HG02973 (cell line): ENCODE measurements around the gene MORF4L2.
A peak's percentile ranks its signal among the peaks of the same experiment; 100 is the strongest.

Experiments used
- ATAC-seq: cut with Tn5 transposase; IDR thresholded peaks from one replicate; pipeline ENCODE4 v1.9.1; 2021; ENCODE audit warnings: moderate library complexity; ENCODE audit not compliant: unreplicated experiment

MORF4L2 gene, protein sequence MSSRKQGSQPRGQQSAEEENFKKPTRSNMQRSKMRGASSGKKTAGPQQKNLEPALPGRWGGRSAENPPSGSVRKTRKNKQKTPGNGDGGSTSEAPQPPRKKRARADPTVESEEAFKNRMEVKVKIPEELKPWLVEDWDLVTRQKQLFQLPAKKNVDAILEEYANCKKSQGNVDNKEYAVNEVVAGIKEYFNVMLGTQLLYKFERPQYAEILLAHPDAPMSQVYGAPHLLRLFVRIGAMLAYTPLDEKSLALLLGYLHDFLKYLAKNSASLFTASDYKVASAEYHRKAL

DNA sequence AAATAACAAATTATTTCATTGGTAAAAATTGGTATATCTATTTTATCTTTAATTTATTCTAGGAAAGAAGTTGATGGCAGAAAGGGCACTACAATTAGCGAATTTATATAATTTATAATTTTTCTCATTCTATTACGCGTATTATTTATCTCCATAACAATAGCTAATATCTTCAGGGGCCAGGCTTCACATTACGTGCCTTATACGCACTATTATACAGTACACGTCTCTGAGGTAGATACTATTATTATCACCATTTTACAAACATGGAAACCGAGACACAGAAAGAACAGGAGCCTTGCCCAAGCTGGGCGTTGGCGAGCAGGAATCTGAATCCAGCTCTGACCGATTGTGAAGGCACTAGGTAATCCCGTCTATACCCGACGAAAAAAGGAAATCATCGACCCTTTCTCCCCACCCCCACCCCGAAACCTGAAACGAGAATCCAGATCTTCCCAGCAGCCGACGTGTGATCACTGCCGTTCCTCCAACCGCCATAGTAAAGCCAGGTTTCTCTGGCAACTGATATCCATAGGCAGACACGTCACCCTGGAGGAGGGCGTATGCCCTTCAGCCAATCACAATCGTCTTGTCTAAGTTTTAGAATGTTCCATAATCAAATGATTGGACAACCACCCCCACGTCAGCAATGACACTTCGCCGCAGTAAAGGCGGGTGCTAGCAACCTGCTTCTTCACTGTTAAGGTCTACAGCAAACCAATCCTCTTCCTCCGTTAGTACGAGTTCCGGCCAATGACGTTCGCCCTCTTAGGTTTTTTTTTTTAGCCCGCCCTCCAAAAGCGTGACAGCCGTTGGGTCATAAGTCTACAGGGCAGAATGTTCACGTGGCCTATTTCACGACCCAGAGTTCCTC is at the start of gene MORF4L2:
MORF4L2 (minus strand) TSS at position 501 of the 874 bp plus-strand sequence. CDS start 9,672 bp downstream, outside the sequence.
- peak; percentile 88 for ATAC-seq

DNA sequence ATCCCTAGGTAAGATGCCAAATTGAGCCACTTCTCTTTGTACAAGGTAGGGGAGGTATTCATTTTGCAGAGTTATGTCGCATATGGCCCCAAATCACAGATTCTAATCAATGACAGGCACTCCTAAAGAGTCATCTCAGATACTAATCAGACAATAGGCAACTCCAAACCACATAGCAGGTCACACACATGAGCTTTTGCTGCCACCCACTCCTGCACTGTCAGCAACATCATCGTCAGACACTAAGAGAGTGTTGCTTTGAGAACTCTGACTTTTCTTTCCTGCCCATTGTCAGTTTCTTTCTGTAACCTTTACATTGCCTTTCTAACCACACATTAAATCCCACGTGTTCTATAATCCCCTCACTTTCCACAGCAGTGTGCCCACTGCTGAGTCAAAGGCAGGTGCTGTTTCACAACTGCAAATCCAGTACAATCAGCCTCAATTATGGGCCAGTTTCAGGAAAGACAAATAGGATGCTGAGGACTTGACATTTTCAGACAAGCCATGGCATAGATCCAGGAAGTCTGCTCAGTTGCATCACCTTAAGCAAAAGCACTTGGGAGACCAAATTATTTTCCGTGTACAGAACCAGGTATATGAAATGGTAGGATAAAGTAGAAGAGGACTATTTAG is 47.7 kb upstream of the MORF4L2 start:
- no peak for ATAC-seq

DNA sequence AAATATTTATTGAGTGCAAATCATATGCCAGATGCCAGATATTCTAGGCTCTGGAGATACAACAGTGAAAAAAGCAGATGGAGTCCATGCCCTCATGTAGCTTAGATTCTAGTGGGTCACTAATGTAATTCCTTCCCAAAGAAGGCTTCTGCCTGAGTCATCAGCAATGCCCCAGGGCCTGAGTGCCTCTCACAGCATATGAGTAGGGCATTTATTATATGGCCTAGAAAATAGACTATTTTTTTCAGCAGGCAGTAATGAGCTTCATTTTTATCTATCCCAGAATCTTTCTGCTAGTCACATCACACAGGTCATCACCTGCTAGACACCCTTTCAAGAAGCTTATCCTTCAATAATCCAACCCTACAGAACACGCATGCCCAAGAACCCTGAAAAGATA is 46.5 kb upstream of the MORF4L2 start:
- ATAC-seq, result no peak

DNA sequence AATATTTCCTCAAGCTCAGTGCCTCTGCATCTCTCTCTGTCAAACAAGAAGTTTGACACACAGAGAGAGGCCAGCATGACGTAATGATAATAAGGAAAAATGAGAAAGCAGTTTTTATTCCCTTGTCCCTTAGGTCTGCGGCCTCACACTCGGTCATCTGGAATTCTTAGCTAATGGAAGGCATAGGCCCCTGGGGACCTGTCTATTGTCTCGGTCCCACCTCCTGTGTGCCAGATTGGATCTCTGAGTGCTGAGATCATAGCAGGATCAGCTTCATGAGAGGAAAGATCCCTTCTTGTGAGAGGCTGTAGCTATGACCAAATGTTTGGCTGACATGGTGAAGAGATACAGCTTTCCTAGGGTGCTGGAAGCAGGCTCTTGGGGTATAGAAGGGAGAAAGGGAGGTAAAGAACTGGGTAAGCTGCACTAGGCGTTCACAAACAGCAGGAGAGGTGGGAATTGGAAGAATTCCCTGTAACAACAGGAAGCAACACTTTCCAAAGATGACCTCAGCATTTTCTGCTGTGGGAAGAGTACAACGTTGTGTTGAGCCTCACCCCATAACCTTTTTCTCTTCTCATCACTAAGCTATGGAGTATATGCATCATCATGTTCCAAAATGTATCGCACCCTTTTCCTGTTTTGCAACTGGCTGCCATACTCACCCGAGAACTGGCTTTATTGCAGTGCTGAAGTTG is 44.4 kb upstream of the MORF4L2 start:
- ATAC-seq, result no peak

DNA sequence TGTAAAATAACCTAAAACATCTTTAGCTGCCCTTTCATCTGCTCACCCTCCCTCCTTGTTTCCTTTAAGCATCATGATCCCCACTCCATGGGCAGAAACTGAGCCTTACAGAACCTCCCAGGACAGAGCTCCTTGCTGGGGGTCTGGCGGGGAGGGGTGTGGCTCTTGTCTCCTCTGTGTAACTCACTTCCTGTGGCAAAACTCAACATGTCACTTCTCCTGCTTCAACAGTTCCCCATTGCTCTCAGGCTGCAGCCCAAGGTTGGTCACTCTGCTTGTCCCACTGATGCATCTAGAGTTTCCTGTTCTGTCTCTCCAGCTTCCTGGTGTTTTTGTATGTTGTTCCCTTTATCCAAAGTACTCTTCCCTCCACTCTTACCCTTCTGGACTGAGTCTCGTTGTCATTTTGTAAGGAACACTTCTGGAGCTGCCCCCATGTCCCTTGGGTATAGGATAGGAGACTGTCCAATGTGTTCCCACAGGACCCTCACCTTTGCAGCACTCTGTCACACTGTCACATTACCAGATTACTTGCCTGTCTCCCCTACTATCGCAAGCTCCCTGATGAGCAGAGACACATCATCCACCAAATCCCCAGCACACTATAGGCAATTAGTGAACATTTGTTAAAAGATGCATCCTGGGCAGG is 43.8 kb upstream of the MORF4L2 start:
- no peak for ATAC-seq

DNA sequence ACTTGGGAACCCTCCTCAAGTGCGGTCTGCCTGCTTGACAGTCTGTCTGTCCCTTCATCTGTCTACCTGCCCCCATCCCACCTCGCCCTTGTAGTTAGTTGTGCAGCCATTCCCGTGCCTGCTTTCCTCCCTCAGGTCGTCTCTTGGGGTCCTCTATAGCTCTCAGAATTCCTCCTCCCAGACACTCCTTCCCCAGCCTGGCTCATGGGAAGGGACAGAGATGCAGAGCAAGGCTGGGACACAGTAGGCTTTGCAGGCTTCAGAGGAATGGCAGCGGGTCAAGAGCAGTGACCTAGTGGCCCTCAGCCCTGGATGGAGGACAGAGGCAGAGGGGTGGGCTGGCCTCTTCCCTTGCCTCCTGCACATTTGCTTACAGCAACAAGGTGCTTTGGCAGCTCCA is 42.5 kb upstream of the MORF4L2 start:
- ATAC-seq, result no peak

DNA sequence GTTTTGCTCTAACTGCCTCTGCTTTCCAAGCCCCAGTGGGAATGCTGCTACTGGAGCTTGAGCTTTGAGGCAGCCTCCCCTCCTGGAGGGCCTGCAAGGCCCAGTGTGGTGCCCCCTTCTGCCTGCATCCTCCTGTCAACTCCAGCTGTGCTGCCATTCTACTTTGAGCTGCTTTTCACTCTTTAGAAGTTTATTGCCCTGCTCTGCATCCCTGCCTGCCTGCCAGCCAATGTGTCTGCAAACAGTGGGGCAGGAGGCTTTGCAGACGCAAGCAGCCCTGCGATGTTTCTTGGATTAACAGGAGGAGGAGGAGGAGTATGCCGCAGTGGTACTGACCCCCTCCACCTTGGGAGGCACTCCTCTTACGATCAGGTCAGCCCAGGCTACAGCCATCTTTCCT is 40.6 kb upstream of the MORF4L2 start:
- no peak for ATAC-seq

DNA sequence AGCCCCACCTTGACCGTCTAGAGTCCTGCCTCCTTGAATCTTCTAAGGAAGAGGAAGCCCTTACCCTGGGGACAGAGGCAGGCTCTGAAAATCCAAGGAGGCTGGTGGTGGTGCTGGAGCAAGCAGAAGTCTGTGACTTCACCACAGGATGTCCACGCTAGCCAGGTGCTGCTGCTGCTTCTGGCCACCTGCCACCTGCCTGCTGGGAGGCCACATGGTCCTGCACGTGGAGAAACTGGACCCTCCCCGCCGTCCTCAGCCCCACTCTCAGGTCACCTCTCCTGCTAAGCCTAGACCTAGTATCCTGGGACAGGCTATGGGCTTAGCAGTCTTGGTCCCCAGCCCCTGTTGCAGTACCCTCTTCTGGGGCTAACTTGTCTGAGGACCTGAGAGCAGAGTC is 40.0 kb upstream of the MORF4L2 start:
- ATAC-seq, result no peak

DNA sequence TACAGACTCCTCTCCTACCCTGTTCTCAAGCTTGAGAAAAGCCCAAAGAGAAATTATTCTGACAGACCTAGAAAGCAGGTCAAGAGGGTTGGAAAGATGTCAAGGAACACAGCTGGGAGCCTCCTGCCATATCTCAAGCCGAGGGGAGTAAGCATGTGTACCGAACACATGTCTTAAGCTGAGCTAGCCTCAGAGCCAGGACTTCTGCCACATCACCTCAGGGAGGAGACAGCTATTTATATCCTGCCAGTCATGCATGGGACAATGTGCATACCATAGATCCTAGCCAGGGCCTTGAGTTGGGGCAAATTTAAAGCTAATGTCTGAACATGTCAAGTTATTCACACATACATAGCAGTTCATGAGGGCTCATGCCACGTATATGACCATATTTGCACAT is 36.0 kb upstream of the MORF4L2 start:
- no peak for ATAC-seq

DNA sequence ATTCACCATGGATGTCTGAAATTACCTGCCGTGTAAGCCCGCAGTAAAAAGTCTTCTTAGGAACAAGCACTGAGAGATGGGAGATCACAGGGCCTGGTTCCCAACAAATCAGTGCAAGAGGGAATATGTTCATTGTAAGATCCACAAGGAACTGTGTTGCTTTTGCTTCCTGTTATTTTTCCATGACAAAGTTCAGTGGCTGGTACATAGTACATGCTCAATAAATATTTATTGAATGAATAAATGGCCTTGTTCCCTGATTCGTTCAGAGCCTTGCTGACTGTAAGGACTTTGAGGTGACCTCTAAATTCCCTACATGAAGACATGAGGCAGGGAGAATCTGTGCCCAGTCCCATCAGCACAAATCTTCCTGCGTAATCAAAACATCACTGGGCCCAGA is 31.6 kb upstream of the MORF4L2 start:
- ATAC-seq, result no peak

DNA sequence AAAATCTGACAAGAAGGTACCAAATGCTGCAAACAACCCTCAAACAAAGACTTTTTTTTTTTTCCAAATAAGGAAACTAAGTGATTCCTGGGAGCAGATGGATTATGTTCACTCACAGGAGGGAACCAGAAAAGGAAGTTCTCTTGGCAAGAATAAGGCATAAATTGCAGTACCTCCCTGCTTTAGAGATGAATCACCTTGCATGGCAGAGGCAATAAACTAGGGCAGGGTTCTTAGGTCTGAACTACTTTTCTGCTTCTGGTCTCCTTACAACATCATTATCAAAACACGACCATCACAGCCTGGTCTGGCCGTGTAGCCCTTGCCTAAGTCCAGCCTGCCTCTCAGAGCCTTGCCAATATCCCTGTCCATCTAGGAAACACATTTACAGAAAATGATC is 30.5 kb upstream of the MORF4L2 start:
- no peak for ATAC-seq

DNA sequence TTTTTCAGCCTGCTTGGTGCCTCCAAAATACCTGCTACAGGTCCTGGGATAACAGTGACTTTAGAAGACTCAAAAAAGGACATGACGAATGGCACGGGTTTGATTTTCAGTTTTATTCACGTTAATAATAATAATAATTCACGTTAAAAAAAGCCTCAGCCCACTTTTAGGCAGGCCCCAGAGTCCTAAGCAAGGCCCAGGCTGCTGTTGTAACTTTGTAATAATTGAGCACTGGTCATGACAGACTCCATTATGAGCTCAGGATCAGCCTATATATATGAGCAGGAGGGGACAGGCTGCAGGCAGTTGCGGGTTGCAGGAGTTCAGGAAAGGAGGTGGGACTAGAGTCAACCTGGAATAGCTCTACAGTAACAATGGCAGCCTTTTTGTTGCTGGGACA is 24.1 kb upstream of the MORF4L2 start, which contains the start of gene TMEM31:
TMEM31 (plus strand) TSS at position 301 of the 400 bp plus-strand sequence. CDS start 1,350 bp downstream, outside the sequence.
- ATAC-seq, result no peak

DNA sequence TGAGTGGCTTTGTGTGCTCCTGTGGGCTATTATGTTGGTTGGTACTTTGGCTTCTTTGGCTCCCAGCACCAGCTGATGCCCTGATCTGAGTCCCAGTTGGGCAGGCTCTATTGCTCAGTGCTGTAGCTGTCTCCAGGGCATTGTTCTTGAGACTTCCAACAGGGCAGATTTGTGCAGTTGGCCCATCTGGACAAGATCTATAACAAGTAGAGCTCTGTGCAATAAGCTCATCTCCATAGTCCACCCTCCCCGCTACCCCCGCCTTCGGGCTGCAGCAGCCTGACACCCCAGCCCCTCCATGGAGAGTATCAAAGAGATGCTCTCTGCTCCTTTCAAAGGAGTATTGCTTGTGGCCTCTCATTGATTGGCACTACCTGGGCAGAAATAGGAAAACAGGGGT is 18.4 kb upstream of the MORF4L2 start:
- ATAC-seq, result no peak

DNA sequence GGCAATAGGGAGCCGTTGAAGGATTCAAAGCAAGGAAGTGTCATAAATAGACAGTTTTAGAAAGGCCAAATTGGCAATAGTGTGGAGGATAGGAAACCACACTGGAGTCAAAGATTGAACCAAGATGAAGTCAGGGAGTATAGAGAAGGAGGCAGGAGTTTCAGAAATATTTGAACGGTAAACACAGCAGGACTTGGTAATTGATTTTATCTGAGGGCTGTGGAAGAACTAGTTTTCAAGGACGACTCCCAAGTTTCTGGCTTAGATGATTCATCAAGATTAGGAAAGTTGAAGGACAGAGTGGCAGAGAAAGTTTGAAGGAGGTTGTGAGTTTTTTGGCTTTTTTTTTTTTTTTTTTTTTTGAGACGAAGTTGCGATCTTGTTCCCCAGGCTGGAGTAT is 12.7 kb upstream of the MORF4L2 start:
- no peak for ATAC-seq

DNA sequence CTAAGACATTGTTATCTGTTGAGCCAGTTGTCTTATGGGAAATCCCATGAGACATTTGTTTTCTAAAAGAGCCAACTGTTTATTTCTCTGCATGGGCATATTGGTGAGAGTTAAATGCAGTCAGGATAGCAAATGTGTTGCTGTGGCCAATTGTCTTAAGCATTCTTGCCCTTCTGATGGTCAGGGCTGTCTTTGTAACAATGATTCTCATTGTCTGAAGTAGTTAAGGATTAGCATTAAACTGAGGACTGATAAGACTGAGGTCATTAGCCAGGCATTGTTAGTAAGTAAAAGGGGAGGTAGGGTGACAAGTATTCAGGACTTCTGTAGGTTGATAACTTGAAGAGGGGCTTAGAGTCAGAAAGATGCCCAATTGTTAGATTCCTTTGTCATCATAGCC is 11.2 kb upstream of the MORF4L2 start:
- no peak for ATAC-seq

DNA sequence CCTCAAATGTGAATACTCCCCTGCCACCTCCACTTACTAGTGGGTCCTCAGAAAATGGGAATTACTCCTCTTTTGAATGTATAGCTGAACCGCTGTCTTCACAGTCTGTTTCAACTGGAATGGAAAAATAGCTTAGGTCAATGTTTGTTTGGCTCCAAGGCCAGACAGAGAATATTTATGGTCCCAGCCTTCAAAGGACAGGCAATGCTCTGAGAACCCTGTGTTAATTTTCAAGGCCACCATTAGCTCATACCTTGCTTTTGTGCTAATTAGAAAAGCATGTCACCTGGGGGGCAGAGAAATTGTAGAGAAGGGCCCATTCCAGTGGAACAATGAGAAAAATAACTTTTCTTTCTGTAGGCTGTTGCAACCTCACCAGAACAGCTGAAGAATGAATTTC is 4.6 kb upstream of the MORF4L2 start:
- no peak for ATAC-seq

DNA sequence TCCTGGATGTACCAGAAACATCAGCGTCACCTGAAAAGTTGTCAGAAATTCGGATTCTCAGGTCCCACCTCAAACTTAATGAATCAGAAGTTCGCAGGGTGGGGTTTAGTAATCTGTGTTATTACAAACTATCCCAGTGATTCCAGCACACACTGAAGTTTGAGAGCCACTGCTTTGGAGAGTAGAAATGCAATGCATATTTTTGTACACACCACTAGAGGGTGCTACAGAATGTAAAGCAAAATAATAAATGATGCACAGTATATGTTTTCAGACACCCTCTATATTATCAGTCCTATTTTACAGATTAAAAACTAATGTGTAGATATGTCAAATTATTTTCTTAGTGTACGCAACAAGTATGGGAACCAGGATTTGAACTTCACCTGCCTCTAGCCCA is 2.4 kb upstream of the MORF4L2 start:
- no peak for ATAC-seq

DNA sequence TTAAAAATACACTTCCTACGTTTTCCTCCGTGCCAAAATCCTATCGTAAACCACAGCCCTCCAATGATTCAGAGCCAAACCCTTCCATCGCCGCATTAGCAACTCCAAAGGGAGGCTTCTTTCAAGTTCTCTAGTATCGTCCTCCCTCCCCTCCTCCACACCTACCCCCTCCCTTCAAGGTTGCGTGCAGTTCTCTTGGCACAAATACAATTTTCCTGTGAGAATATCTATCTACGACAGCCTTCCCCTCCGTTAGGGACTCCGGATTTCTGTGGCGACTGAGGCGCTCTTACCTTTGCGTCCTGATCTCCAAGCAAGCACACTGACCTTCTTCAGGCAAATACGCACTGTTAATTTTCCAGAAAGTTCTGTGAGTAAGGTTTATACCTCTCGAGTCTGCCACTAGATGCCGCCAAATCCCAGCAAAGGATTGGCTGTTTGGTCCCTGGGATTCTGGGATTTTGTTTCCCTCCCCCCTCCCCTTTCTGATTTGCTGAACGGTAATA is 1.2 kb upstream of the MORF4L2 start:
- ATAC-seq, result no peak

DNA sequence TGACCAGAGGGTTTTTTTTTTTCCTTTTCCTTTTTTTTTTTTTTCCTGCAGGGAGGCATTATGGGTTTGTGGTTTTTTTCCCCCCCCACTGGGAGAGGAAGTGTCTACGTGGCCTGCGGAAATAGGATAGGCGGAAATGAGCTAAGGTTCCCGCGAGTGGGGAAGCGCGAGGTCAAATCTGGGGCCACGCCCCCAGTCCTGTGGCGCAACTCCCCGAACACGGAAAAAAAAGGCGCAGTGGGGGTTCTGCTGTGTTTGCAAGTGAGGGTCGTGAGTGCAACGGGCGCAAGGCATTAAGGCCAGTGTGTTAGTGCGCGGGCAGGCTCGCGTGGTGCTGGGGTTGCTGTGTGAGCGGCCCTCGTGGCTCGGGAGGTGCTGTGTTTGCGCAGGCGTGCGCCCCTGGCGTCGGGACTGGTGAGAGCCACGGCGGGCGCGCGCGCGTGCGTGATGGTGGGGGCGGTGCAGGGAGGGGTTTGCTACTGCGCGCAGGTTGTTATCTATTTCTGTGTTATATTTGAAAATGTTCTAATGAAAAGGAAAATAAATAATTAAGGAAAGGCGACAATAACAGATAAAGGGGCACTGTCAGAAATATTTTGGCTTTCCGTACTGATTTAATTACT is 685 bp upstream of the MORF4L2 start:
- peak; percentile 46 for ATAC-seq

DNA sequence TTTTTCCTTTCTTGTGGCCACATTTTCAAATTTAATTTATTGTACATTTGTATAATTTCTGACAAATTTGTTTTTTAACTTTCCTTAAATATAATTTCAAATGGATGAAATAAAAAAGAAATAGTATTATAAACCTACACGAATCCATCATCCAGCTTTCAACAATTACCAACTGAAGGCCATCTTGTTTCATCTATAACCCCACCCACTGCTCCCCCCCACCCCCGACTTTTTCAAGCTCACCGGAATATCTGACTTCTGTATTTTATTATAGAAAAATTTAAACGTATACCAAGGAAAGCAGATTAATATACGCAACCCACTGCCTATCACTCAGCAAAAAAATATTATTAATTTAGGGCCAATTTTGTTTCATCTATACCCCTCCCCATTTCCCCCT is 1.1 kb downstream of the MORF4L2 start:
- ATAC-seq, result no peak
